Activated effector memory CD4-positive, alpha-beta T cell treated with anti-CD3 and anti-CD28 coated beads, Interleukin-2, amount 50 U/mL, for 16 hours (primary cell): ENCODE measurements around the gene RGMB.
"Not testable (repeated sequence)": the region's sequence is repeated elsewhere in the genome, so short reads cannot be mapped to it uniquely, and the experiment has no call there.

Experiments used
- DNase-seq: peaks from one replicate; pipeline ENCODE4 v3.0.0-alpha.2; 2020

Gene RGMB, protein sequence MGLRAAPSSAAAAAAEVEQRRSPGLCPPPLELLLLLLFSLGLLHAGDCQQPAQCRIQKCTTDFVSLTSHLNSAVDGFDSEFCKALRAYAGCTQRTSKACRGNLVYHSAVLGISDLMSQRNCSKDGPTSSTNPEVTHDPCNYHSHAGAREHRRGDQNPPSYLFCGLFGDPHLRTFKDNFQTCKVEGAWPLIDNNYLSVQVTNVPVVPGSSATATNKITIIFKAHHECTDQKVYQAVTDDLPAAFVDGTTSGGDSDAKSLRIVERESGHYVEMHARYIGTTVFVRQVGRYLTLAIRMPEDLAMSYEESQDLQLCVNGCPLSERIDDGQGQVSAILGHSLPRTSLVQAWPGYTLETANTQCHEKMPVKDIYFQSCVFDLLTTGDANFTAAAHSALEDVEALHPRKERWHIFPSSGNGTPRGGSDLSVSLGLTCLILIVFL

DNA sequence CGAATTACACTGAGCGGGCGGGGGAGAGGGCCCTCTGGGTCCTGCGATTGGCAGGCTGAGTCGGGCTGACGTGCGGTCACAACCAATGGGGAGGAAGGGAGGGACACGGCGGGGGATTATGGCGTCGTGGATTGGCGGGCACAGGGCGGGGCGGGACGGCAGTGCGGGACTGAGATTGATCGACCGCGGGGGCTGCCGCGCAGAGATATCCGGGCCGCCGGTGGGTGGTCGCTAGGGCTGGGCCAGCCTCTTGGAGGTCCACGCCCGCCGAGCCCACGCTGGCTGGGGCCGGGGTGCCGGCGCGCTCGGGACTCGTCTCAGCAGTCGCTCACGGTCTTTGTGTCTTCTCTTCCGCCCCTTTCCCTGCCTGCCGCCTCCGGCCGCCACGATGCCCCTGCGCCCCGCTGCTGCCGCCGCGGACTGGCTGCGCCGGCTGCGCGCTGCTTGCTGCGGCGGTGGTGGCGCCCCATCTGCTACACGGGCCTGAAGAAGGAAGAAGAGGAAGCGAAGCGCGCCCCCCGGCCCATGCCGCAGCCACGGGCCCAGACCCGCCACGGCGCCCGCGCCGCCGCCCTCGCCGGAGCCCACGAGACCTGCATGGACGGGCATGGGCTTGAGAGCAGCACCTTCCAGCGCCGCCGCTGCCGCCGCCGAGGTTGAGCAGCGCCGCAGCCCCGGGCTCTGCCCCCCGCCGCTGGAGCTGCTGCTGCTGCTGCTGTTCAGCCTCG is at the start of gene RGMB:
Gene RGMB (plus strand): TSS at position 200 of the 728 bp plus-strand sequence. CDS start 408 bp downstream, at position 608.
- peak; percentile 97 for DNase-seq

DNA sequence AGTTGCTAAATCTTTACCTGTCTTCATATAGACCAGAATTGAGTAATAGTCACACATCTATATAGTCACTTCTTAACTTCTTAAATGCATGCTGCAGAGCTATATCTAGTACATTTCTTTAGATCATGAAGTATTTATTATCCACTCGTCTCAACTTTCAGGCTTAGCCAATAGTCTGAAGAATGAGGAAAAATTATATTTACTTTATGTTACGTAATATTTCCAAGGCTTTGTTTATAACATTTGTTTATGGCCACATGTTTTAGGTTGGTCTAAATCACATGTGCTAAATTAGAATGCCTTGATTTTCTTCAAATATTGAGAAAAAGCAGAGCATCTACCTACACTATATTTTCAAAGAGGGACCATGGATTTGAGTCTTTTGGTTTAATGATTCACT is 47.2 kb upstream of the RGMB start:
- no peak for DNase-seq

GRCh38 chr5:98727686-98728085 is 45.8 kb upstream of the RGMB start:
- DNase-seq, result no peak

- DNase-seq, result no peak
Measured at GRCh38 chr5:98734646-98735045, 38.8 kb upstream of the RGMB start.

DNA sequence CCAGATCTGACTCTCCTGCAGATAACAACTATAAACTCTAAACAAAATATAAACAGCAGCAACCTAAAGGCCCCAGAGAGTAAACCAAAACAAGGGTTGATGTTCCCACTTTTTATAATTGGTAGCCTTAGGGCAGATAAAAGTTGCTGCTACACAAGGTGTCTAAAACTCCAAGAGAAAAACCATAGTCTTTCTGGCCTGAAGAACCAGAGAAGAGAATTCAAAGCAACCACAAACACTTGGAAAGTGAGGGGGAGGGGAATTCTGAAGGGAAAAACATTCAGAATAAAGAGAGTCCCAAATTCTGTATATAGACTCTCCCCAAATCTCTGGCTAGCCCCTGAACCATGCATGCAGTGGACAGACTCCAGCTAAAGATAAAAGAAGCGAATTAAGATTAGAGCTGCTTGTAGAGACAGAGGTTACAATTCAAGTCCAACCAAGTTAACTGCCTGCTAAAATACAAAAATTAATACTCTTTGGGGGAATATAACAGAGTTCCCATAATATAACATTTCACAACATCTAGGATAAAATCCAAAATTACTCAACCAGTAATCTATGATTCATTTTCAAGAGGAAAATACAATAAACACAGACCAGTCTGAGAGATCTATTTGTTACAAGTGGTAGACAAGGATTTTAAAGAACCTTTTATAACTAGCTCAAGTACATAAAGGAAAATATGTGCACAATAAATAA is 37.5 kb upstream of the RGMB start:
- DNase-seq, result no peak

DNA sequence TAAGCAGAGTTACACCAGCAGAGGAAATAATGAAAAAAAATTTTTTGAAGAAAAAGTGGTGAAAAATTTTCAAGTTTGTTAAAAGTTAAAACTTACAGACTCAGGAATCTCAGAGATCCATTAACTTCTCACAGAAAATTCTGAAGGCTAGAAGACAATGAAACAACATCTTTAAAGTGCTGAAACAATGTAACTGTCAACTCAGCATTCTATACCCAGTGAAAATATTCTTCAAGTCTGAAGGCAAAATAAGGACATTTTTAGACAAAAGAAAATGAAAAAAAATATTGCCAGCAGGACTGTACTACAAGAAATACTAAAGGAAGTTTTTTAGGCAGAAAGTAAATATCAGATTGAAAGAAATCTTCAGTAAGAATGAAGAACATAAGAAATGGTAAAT is 36.7 kb upstream of the RGMB start:
- DNase-seq, result no peak

- not testable (repeated sequence) for DNase-seq
Measured at GRCh38 chr5:98737441-98737840, 36.0 kb upstream of the RGMB start.

GRCh38 chr5:98738481-98739149 is 34.8 kb upstream of the RGMB start:
- not testable (repeated sequence) for DNase-seq

- DNase-seq, result no peak
Measured at GRCh38 chr5:98741926-98742325, 31.5 kb upstream of the RGMB start.

DNA sequence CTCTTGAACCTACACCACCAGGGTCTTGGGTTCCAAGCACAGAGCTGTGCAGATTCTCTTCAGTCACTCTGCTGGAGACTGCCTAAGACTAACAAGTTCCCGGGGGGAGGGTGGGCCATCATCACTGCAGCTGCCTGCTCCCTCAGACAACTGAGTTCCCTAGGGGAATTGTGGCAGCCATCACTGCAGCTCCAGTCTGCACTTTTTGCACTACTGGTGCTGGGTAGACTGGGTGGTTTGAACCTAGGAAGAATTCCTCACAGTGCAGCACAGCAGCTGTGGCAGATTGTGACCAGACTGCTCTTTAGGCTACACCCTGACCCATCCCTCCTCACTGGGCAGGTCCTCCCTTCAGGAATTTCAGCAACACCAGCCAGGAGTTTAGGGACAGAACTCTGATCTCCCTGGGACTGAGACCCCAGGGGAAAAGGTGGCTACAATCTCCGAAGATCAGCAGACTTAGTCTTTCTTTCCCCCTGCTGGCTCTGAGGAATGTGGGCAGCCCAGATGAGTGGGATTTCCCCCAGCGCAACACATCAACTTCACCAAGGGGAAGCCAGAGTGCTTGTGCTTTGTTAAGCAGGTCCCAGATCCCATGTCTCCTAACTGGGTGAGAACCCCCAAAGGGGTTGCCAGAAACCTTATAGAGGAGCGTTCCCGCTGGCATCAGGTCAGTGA is 30.9 kb upstream of the RGMB start:
- DNase-seq, result no peak

- DNase-seq, result not testable (repeated sequence)
Measured at GRCh38 chr5:98748259-98748658, 25.2 kb upstream of the RGMB start.

GRCh38 chr5:98749046-98749445 is 24.4 kb upstream of the RGMB start:
- DNase-seq, result no peak

DNA sequence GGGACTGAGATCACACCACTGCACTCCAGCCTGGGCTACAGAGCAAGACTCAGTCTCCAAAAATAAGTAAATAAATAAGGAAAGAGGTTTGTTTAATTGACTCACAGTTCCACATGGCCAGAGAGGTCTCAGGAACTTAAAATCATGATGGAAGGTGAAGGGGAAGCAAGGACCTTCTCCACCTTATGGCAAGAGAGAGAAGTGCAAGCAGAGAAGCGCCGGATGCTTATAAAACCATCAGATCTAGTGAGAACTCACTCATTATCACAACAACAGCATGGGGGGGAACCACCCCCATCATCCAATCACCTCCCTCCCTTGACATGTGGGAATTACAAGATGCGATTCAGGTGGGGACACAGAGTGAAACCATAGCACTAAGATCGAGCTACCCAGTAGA is 22.8 kb upstream of the RGMB start:
- DNase-seq, result no peak

DNA sequence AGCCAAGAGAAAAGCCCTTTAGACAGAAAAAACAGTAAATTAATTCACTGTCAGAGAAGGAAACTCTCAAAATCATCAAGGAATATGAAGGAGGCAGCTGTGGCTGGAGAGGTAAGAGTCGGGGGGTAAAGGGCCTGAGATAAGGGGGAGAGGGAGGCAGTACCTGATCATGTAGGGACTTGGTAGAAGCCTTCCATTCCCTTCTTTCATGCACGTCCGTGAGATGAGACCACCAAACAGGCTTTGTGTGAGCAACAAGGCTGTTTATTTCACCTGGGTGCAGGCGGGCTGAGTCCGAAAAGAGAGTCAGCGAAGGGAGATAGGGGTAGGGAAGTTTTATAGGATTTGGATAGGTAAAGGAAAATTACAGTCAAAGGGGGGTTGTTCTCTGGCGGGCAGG is 21.1 kb upstream of the RGMB start:
- not testable (repeated sequence) for DNase-seq

- not testable (repeated sequence) for DNase-seq
Measured at GRCh38 chr5:98752801-98753200, 20.7 kb upstream of the RGMB start.

DNA sequence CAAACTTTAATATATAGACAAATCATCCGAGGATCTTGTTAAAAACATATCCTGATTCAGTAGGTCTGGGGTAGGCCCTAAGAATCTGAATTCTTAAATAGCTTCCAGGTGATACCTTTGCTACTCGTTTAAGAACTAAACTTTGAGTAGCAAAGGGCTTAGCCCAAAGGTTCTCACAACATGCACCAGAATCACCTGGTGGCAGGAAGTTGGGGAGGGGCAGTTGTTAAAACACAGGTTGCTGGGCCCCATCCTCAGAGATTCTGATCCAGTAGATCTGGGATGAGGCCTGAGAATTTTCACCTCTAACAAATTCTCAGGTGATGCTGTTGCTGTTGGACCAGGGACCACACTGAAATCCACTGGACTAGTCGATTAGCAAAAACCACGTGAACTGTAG is 20.0 kb upstream of the RGMB start:
- no peak for DNase-seq

GRCh38 chr5:98755406-98755805 is 18.1 kb upstream of the RGMB start:
- DNase-seq, result no peak

GRCh38 chr5:98757978-98758377 is 15.5 kb upstream of the RGMB start:
- no peak for DNase-seq

- DNase-seq, result no peak
Measured at GRCh38 chr5:98763001-98763630, 10.3 kb upstream of the RGMB start.

DNA sequence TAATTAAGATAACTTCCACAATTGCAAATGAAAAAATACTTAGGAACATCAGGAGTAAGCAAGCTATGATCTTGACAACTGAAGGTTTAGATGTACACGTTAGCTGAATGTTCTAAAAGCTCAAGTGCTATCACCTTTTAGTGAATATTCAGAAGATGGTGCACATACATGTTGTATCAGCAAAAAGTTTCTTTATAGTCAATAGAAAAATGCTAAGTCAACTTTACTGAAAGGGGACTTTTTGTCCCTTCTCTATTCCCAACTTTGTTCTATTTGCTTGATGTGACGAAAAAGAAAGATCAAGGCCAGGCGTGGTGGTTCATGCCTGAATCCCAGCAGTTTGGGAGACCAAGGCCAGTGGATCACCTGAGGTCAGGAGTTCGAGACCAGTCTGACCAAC is 7.6 kb upstream of the RGMB start:
- DNase-seq, result no peak

- DNase-seq, result no peak
Measured at GRCh38 chr5:98767581-98767980, 5.9 kb upstream of the RGMB start.
